A549 treated with GW870086 at 1 μM for 4 hours (cell line): ENCODE data around the gene SPIRE2. TPM values are rescaled to one million over a fixed set of nuclear protein-coding genes. Genes with fewer than 3 reads are reported as not detected.

ENCODE experiments used
- total RNA-seq: library from RNA; stranded (reverse); fragments of 200-300 nt; extraction: Qiagen RNA extraction; gene quantifications from 5 replicates; pipeline ENCODE4 v1.2.3, GENCODE V29; 2022; ENCODE audit warnings: low read depth

SPIRE2 gene, protein sequence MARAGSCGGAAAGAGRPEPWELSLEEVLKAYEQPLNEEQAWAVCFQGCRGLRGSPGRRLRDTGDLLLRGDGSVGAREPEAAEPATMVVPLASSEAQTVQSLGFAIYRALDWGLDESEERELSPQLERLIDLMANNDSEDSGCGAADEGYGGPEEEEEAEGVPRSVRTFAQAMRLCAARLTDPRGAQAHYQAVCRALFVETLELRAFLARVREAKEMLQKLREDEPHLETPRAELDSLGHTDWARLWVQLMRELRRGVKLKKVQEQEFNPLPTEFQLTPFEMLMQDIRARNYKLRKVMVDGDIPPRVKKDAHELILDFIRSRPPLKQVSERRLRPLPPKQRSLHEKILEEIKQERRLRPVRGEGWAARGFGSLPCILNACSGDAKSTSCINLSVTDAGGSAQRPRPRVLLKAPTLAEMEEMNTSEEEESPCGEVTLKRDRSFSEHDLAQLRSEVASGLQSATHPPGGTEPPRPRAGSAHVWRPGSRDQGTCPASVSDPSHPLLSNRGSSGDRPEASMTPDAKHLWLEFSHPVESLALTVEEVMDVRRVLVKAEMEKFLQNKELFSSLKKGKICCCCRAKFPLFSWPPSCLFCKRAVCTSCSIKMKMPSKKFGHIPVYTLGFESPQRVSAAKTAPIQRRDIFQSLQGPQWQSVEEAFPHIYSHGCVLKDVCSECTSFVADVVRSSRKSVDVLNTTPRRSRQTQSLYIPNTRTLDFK
- 5.9 to 8.4 TPM (median 7.9 TPM) in 5 replicates for total RNA-seq

GRCh38 chr16:89828199-89828869 is at the start of gene SPIRE2:
Gene SPIRE2, plus strand, starts transcription at chr16:89828475. Its CDS starts 76 bp downstream, at chr16:89828551.

GRCh38 chr16:89873109-89873971 is 45.1 kb downstream of the SPIRE2 start, which contains the start of gene TCF25:
Gene TCF25, plus strand, starts transcription at chr16:89873592. Its CDS starts 76 bp downstream, at chr16:89873668.

GRCh38 chr16:89918453-89919347 is 90.4 kb downstream of the SPIRE2 start, which contains the start of gene MC1R:
Gene MC1R, plus strand, starts transcription at chr16:89918862. Its CDS starts 397 bp downstream, at chr16:89919259.

Other genes starting within 250 kb of the SPIRE2 start
- gene DPEP1, start 214.8 kb upstream of the SPIRE2 start, total RNA-seq = 0.87 to 2.3 TPM (median 1.2 TPM) in 5 replicates
- 93.1 to 112 TPM (median 95.7 TPM) in 5 replicates for gene CHMP1A, start 170.8 kb upstream of the SPIRE2 start, total RNA-seq
- gene SPATA33, start 170.6 kb upstream of the SPIRE2 start, total RNA-seq = 14.4 to 18.4 TPM (median 17.0 TPM) in 5 replicates
- 37.1 to 79.5 TPM (median 45.3 TPM) in 5 replicates for gene CDK10, start 141.8 kb upstream of the SPIRE2 start, total RNA-seq
- gene SPATA2L, start 126.8 kb upstream of the SPIRE2 start, total RNA-seq = 9.7 to 12.5 TPM (median 11.6 TPM) in 5 replicates
- 4.0 to 5.2 TPM (median 4.8 TPM) in 5 replicates for gene VPS9D1, start 107.6 kb upstream of the SPIRE2 start, total RNA-seq
- 17.4 to 22.3 TPM (median 19.0 TPM) in 5 replicates for gene ZNF276, start 106.9 kb upstream of the SPIRE2 start, total RNA-seq
- gene FANCA, start 11.8 kb upstream of the SPIRE2 start, total RNA-seq = 25.2 to 38.5 TPM (median 34.0 TPM) in 5 replicates
- gene TCF25, start 45.1 kb downstream of the SPIRE2 start, total RNA-seq = 60.9 to 74.7 TPM (median 73.0 TPM) in 5 replicates
- 4.5 to 7.3 TPM (median 6.4 TPM) in 5 replicates for gene MC1R, start 90.4 kb downstream of the SPIRE2 start, total RNA-seq
- 199 to 259 TPM (median 236 TPM) in 5 replicates for gene TUBB3, start 94.9 kb downstream of the SPIRE2 start, total RNA-seq
- 98.8 to 115 TPM (median 111 TPM) in 5 replicates for gene DEF8, start 120.3 kb downstream of the SPIRE2 start, total RNA-seq
- gene DBNDD1, start 191.0 kb downstream of the SPIRE2 start, total RNA-seq = 45.5 to 65.7 TPM (median 58.6 TPM) in 5 replicates
- not detected in 5 replicates for gene PRDM7, start 248.9 kb downstream of the SPIRE2 start, total RNA-seq